GM19193 (cell line): Measurements from ENCODE around the gene CROCC.

ENCODE experiments used
- POLR2A ChIP-seq: IDR thresholded peaks from 4 replicates; pipeline ENCODE4 v1.6.1; 2011; ENCODE audit not compliant: insufficient read depth, insufficient read length; ENCODE audit errors: extremely low read depth

The CROCC gene

GRCh38 chr1:16925635-16926490 is 4.1 kb downstream of the CROCC start:
- TF ChIP-seq POLR2A, result no peak

- no peak for TF ChIP-seq POLR2A
Observed at GRCh38 chr1:16926491-16927073, 4.9 kb downstream of the CROCC start.

- TF ChIP-seq POLR2A, result no peak
Observed at GRCh38 chr1:16927256-16927655, 5.5 kb downstream of the CROCC start.

DNA sequence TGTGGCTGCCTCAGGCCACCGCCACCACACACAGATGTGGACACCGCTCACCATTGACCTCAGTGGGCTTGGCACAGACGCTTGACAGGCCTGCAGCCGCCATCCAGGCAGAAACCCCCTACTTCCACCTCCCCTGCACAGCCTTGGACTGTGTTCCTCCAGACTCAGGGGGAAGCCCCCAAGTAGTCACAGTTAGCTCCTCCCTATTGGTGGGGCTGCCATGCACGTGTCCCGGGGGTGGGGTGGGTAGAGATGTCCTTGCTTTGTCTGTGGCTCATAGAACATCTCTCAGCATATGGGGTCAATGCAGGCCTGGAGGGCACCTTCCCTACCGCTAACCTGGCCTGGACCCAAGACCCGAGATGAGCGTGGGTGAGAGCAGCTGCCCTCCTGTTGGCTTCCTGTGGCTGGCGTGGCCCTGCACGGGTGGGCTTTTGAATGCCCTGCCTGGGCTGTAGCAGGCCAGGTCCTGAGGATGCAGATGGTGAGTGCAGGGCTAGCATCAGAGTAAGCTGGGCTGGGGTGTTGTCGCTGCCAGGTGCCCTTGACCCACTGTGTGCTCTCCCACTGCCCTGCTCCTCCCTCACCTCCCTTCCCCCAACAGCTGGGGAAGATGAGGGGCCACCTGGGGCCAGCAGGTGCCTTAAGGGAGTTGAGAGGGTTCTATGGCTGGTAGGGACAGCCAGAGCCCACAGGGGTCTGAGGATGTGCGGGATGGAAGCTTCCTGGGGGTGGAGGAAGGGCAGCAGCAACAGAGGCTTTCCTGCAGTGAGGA is 6.2 kb downstream of the CROCC start:
- no peak for TF ChIP-seq POLR2A

GRCh38 chr1:16938351-16939321 is 16.9 kb downstream of the CROCC start:
- no peak for TF ChIP-seq POLR2A

DNA sequence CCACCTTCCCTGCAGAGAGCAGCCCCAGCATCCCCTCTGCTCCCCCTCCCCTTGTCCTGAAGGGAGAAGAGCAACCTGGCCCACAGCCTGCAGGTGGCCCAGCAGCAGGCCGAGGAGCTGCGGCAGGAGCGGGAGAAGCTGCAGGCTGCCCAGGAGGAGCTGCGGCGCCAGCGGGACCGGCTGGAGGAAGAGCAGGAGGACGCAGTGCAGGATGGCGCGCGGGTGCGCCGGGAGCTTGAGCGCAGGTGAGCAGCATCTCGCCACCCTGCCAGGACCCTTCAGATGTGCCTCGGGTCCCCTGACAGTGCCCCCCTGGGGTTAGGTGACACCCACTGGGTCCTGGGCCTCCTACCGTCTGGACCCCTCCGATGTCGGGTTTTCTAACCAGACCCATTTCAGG is 22.3 kb downstream of the CROCC start:
- no peak for TF ChIP-seq POLR2A

- TF ChIP-seq POLR2A, result no peak
Observed at GRCh38 chr1:16946646-16947045, 24.9 kb downstream of the CROCC start.

DNA sequence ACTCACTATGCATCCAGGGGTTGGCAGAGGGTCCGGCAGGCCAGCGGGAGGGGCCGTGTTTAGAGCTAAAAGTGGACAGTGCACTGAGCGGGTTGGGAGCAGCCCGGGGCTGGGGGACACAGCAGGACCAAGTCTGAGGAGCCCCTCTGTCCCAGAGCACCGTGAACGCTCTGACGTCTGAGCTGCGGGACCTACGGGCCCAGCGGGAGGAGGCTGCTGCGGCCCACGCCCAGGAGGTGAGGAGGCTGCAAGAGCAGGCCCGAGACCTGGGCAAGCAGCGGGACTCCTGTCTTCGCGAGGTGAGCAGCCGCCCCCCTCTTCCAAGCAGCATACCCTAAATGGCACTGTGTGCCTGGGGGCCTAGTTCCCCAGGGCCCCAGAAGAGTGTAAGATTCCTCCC is 32.8 kb downstream of the CROCC start:
- no peak for TF ChIP-seq POLR2A

- no peak for TF ChIP-seq POLR2A
Observed at GRCh38 chr1:16955186-16955585, 33.5 kb downstream of the CROCC start.

DNA sequence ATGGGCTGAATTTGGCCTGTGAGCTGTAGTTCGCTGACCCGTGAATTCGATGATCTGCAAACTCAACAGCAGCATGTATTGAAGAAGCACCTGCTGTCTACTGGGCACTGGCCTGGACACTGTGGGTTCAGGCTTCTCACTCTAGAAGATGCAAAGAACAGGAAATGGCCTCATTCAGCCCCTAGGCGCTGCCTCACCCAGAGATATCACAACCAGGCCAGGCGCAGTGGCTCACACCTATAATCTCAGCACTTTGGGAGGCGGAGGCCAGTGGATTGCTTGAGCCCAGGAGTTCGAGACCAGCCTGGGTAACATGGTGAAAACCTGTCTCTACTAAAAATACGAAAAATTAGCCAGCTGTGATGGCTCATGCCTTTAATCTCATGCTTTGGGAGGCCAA is 35.0 kb downstream of the CROCC start:
- TF ChIP-seq POLR2A, result no peak

GRCh38 chr1:16957731-16958130 is 36.0 kb downstream of the CROCC start:
- no peak for TF ChIP-seq POLR2A

- no peak for TF ChIP-seq POLR2A
Observed at GRCh38 chr1:16958475-16958874, 36.7 kb downstream of the CROCC start.

GRCh38 chr1:16960560-16961296 is 39.0 kb downstream of the CROCC start:
- peak; percentile 46 for TF ChIP-seq POLR2A
